Ovary (tissue), 3 donors: ENCODE results near the gene CYP19A1.

Experiments used
- CTCF ChIP-seq, 3 donors: fragments of 450-650 bp in 2 of 3; fragments of 200-600 bp in 1 of 3; IDR thresholded peaks; one replicate each; pipeline versions ENCODE4 v1.5.1 to v1.8.0; 2016 to 2022; ENCODE audit warnings: antibody characterized with exemption in 3 of 3, mild to moderate bottlenecking in 1 of 3
- EP300 ChIP-seq: sonication (generic); formaldehyde crosslinking; IDR thresholded peaks from one replicate; pipeline ENCODE4 v1.6.1; 2017; ENCODE audit warnings: antibody characterized with exemption
- donor health status: DM: no; HTN: no; CAD: no.

GRCh38 chr15:51303462-51303980 is 34.9 kb downstream of the CYP19A1 start:
- TF ChIP-seq EP300 (no peak), CTCF (IDR thresholded peaks at IDR 0.05) (no peak)
